OCI-LY7 (cell line): ENCODE results near the gene CPA1.

ENCODE experiments used
- EZH2phosphoT487 ChIP-seq: fragments of 200-600 bp; sonication (generic); IDR thresholded peaks from 2 replicates; pipeline ENCODE4 v1.6.1; 2018; ENCODE audit warnings: low read depth, borderline replicate concordance, mild to moderate bottlenecking, mixed run types, antibody characterized with exemption, low read length, moderate library complexity, mixed read lengths
- TF ChIP-seq, protein P1 (sequence below): fragments of 200-600 bp; sonication (generic); conservative IDR thresholded peaks from 2 replicates; pipeline ENCODE4 v1.5.1; 2014; ENCODE audit warnings: mild to moderate bottlenecking, antibody characterized with exemption, low read length, moderate library complexity, mixed read lengths

DNA sequence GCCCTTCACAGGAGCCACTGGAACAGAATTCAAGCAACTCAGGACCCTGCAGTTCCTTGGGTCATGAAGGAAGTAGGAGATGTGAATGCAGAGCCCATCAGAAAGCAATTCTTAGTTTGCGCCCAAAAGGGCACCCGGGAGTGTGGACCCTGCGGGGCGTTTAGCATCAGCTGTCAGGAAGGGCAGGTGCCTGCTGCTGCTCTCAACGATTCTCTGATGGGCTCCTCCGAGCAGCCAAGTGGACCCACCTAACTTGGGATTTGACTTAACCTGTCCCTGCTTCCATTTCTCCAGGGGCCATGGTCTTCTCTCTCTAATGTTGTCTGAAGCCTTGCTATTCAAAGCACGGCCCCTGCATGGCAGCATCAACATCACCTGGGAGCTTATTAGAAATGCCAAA is 18.6 kb upstream of the CPA1 start:
- TF ChIP-seq, protein P1, sequence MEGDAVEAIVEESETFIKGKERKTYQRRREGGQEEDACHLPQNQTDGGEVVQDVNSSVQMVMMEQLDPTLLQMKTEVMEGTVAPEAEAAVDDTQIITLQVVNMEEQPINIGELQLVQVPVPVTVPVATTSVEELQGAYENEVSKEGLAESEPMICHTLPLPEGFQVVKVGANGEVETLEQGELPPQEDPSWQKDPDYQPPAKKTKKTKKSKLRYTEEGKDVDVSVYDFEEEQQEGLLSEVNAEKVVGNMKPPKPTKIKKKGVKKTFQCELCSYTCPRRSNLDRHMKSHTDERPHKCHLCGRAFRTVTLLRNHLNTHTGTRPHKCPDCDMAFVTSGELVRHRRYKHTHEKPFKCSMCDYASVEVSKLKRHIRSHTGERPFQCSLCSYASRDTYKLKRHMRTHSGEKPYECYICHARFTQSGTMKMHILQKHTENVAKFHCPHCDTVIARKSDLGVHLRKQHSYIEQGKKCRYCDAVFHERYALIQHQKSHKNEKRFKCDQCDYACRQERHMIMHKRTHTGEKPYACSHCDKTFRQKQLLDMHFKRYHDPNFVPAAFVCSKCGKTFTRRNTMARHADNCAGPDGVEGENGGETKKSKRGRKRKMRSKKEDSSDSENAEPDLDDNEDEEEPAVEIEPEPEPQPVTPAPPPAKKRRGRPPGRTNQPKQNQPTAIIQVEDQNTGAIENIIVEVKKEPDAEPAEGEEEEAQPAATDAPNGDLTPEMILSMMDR = no peak
- no peak for TF ChIP-seq EZH2phosphoT487
